Putamen (tissue), 1 donor: ENCODE results near the gene NFIX.

Experiments used
- DNase-seq: peaks from one replicate; pipeline ENCODE4 v3.0.0-alpha.2; 2016; ENCODE audit warnings: low spot score

NFIX gene

GRCh38 chr19:12990853-12991252 lies 4.4 kb upstream of the NFIX start:
- no peak for DNase-seq

DNA sequence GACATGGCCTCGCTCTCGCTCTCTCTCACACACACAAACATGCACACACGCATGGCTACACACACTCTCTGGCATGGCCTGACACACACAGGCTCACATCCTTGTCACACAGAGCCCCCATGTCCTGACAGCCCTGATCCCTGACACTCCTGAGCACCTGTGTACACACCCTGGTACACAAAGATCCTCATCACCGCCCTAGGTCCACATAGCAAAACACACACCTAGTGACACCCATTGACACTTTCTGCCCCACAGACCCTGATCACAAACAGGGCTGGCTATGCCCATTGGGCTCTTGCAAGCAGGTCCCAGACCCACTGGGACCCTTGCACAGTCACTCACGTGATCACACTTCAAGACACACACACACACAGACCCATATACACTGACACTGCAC lies 4.0 kb upstream of the NFIX start:
- no peak for DNase-seq

DNA sequence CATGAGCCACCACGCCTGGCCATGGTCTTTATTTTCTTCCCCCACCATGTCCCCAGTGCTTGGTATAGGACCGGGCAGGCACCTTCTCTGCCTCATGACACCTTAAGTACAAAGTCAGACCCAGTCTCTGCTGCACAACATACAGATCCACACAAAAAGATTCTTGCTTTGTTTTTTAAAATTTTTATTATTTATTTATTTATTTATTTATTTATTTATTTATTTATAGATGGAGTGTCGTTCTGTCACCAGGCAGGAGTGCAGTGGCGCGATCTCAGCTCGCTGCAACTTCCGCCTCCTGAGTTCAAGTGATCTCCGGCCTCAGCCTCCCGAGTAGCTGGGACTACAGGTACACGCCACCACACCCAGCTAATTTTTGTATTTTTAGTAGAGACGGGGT lies 2.5 kb upstream of the NFIX start:
- DNase-seq, result no peak

GRCh38 chr19:12993562-12993961 lies 1.7 kb upstream of the NFIX start:
- DNase-seq, result no peak

- no peak for DNase-seq
Measured at GRCh38 chr19:12995596-12996405, 526 bp downstream of the NFIX start.

GRCh38 chr19:12996406-12997094 lies 1.3 kb downstream of the NFIX start:
- DNase-seq, result no peak

DNA sequence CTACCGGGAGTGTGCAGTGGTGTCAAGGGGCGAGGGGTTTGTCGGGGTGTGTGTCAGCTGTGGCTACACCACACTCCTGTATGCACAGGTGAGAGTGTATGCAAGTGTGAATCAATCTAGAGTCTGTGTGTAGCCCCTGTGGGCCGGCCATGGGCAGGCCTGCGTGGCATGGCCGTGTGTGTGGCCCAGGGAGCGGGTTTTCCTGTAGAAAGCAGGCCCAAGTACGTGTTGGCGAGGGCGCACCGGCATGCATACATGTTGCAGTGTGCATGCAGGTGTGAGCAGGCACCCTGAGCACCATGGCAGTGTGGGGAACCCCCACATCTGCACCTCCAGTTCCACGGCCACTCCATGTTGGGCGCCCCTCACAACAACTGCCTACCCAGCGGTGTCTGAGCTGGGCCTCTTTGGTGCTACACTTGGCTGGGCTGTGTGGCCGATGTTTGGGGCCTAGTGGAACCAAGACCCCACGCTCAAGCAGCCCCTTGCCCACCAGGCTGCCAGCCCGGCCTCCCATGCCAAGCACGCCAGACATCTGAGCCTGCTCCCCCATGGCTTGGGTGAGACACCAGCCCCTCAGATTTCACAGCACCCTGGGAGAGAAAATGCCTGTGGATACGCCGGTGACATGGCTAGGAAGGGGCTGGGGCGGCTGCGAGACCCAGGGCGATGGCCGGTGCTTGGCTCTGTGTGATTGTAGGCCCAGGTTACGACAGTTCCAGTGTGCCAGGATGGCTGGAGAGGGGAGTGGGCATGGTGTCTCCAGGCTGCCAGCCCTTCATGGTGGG lies 2.1 kb downstream of the NFIX start:
- no peak for DNase-seq

- no peak for DNase-seq
Measured at GRCh38 chr19:12997967-12998940, 3.0 kb downstream of the NFIX start.

- DNase-seq, result no peak
Measured at GRCh38 chr19:13001166-13001501, 5.9 kb downstream of the NFIX start.

DNA sequence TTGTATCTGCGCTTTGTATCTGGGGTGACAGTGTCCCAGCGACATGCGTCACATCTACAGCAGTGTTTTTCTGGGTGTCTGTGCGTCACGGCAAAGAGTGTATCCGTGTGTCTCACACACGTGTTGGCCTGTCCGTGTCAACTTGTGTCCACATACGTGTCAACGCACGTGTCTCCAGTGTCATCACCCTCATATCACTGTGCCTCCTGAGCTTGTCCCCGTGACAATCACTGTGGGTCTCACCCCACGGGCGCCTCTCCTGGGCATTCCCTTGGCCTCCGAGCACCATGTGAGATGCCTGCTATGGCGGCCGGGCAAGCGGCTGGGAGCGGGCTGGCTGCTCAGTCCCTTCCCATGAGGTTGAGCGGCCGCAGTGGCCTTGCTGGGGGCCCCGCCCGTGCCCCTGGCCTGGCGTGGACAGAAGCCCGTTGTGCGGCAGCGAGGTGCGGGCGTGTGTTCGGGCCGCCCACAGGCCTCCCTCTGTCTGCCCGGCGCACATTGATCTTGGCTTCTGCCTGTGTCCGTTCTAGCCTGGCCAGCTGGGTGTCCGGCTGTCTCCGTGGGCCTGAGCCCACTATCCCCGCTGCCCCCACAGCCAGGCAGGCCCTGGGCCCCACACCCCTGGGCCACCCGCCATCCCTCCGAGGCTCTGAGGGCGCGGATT lies 6.4 kb downstream of the NFIX start:
- DNase-seq, result peak; percentile 91

DNA sequence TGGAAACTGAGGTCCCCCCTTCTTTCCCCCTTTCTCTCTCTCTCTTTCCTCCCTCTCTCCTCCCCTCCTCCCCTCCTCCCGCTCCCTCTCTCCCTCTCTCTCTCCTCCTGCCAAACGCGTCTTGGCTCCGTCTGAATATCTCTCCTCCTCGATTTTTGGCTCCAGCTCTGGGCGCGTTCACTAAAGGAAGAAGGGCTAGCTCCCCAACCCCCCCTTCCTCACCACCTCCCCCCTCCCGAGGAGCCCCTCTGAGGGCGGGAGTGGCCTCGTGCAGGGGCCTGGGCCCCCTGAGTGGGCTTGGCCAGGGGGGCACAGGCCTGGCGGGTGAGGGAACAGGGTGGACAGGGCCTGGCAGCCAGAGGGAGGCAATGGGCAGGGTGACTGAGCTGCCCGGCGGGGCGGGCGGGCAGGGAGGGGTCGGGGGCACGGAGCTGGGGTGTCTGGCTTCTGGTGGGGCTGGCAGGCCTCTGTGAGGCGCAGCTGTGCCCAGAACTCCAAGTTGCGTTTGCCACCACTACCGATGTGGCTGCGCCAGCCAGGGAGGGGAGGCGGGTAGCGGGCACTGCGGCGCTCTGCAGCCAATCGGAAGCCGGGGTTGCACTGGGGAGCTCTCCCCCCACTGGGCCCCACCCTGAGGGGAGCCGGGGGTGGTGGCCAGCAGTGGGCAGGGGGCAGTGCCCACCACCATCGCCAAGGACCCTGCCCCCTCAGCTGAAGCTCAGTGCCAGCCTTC lies 7.1 kb downstream of the NFIX start:
- peak; percentile 95 for DNase-seq

GRCh38 chr19:13003081-13003480 lies 7.8 kb downstream of the NFIX start:
- no peak for DNase-seq

GRCh38 chr19:13004273-13004672 lies 9.0 kb downstream of the NFIX start:
- no peak for DNase-seq

GRCh38 chr19:13005253-13005652 lies 10.0 kb downstream of the NFIX start:
- no peak for DNase-seq

GRCh38 chr19:13005861-13006370 lies 10.6 kb downstream of the NFIX start:
- no peak for DNase-seq

- no peak for DNase-seq
Measured at GRCh38 chr19:13006431-13007281, 11.4 kb downstream of the NFIX start.

DNA sequence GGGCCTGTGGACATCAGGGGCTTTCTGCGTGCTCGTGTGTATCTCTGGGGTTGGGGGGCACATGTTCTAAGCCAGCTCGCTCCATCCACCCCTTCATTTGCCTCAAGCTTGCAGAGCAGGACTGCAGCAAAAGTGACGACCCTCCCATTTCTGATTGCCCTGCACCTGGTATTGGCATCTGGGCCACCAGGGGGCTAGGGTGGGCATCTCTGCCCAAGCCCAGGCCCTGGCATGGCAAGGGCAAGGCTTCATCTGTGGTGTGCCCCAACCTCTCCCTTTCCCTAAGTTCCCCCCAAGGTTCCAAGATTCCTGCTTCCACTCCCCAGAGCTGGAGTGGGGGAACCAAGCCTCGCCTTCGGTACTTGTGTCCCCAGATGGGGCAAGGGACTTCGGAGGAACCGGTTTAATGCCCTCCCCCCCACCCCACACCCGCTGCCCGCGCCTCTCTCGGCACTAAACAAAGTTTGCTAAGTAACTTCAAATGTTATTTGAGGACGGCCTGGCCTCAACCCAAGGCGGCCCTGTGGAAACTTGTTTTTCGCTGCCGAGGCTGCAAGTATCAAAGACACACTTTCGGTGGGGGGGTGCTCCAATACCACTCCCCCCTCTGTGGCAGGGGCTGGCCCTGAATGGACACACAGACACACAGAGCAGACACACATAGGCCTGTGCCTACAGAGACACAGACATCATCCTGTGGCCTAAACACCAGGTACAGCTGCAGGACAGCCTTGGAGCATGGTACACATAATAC lies 12.2 kb downstream of the NFIX start:
- DNase-seq, result no peak
